K562 (cell line): ENCODE results near the gene ETV2. TPM values are rescaled to one million over a fixed set of nuclear protein-coding genes. Genes with fewer than 3 reads are reported as not detected.

Experiments
- CHAMP1 ChIP-seq: fragments of 450-650 bp; IDR thresholded peaks from 2 replicates; pipeline ENCODE4 v1.6.1; 2016; ENCODE audit warnings: mild to moderate bottlenecking
- ELF1 ChIP-seq: fragments of 200-800 bp; sonication (Bioruptor generic); IDR thresholded peaks from 2 replicates; pipeline ENCODE4 v1.6.1; 2016; ENCODE audit warnings: missing genetic modification characterization, missing compliant biosample characterization
- MNT ChIP-seq, 2 experiments: fragments of 450-650 bp; conservative IDR thresholded peaks; 2 replicates each; pipeline ENCODE4 v1.6.1; 2017; ENCODE audit warnings: mild to moderate bottlenecking in 2 of 2, moderate library complexity in 2 of 2
- PHTF2 ChIP-seq: fragments of 250-450 bp; sonication (Bioruptor Pico); IDR thresholded peaks from 2 replicates; pipeline ENCODE4 v1.5.0; 2021; ENCODE audit warnings: mild to moderate bottlenecking
- RB1 ChIP-seq: fragments of 450-650 bp; IDR thresholded peaks from 2 replicates; pipeline ENCODE4 v1.6.1; 2017; ENCODE audit warnings: low read depth, mild to moderate bottlenecking
- U2AF1 ChIP-seq: fragments of 200-400 bp; formaldehyde crosslinking; optimal IDR thresholded peaks from 2 replicates; pipeline ENCODE3; 2017; ENCODE audit warnings: mild to moderate bottlenecking, low read depth, low read length, moderate library complexity
- ZBED1 ChIP-seq: IDR thresholded peaks from 2 replicates; pipeline ENCODE4 v1.6.1; 2014
- ZBTB2 ChIP-seq: fragments of 450-650 bp; IDR thresholded peaks from 2 replicates; pipeline ENCODE4 v1.6.1; 2016; ENCODE audit warnings: antibody characterized with exemption
- ZBTB40 ChIP-seq, 2 experiments: fragments of 450-650 bp in 1 of 2; sonication (generic) in 1 of 2; formaldehyde crosslinking in 1 of 2; IDR thresholded peaks; 2 replicates each; pipeline versions ENCODE4 v1.7.1 to v1.9.0; 2016 to 2022; ENCODE audit warnings: inconsistent platforms in 1 of 2, mild to moderate bottlenecking in 1 of 2, missing genetic modification reagents in 1 of 2
- ZNF655 ChIP-seq: fragments of 250-450 bp; sonication (Bioruptor Pico); IDR thresholded peaks from 2 replicates; pipeline ENCODE4 v1.5.0; 2021
- polyA plus RNA-seq, 8 experiments: library from polyadenylated mRNA; depleted of rRNA in 4 of 8; stranded (reverse) in 5 of 8; unstranded in 3 of 8; fragments of >200 nt; fragmentation: Nextera tagmentation in 2 of 8; fragmentation: Illumina TruSeq in 1 of 8; extraction: Ambion mirVana in 2 of 8; extraction: Trizol in 1 of 8; gene quantifications; 2 replicates each; pipeline versions ENCODE4 v1.2.1 to v1.2.3, GENCODE V29; 2011 to 2014; ENCODE audit warnings: inconsistent platforms in 1 of 8, missing spikeins in 1 of 8
- total RNA-seq, 7 experiments: library from RNA; depleted of rRNA in 6 of 7; stranded (reverse); fragments of >200 nt in 6 of 7; fragmentation: Illumina TruSeq in 2 of 7; extraction: Trizol in 2 of 7; gene quantifications; 2 replicates each; pipeline versions ENCODE4 v1.2.1 to v1.2.3, GENCODE V29; 2011 to 2021; ENCODE audit warnings: low replicate concordance in 1 of 7

Gene ETV2
- total and polyA plus RNA-seq, 9 of the 15 experiments (the other 6 are each of a cell fraction or from before 2014, with no cell fraction given), result 0.11 to 3.7 (median 0.55) TPM

GRCh38 chr19:35628565-35629331 lies 12.8 kb upstream of the ETV2 start, which contains the start of gene RBM42 (continued):
- TF ChIP-seq ZBTB40 (IDR thresholded peaks at IDR 0.05) (peak; percentile 65), ZBTB40 (CRISPR knock-in tag; IDR thresholded peaks at IDR 0.05) (no peak), PHTF2 (CRISPR knock-in tag) (no peak), ZNF655 (CRISPR knock-in tag) (no peak), U2AF1 (no peak), RB1 (peak; percentile 49), MNT (conservative IDR thresholded peaks at IDR 0.05) (peak; percentile 80 to 93), CHAMP1 (0 out of 2 replicates have a peak, but pooled peaks have one; percentile 78), ZBTB2 (no peak), ELF1 (tag) (peak; percentile 68), ZBED1 (0 out of 2 replicates have a peak, but pooled peaks have one; percentile 19)
